Suppressor macrophage (primary cell): Measurements from ENCODE around the gene PCYT1B.

ENCODE experiments used
- DNase-seq, 4 experiments: peaks; one replicate each; pipeline ENCODE4 v3.0.0-alpha.2; 2020 to 2022

The PCYT1B gene

GRCh38 chrX:24643116-24643515 is 4.0 kb downstream of the PCYT1B start:
- peak in 1 of 4 experiments; percentile 1 for DNase-seq

- no peak for DNase-seq
These were observed 17.4 kb downstream of the PCYT1B start for GRCh38 chrX:24629701-24630100.

DNA sequence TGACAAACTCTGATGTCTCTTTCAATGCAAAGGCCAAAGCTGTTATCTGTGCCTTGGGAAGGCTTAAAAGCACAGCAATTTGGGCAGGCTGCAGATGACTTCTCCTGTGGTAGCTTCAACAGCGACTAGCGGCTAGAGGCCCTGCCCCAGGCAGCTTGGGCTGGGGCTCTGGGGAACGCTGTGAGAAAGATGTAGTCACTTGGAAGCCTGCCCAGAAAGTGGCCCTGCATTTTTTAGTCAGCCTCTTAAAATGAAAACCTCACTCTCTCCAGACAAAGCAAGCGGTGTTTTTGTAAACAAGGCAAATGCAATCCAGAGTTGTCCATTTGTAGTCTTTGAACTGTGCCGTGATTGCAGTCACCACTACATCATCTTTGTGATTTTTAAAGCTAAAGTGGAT is 27.5 kb downstream of the PCYT1B start:
- no peak for DNase-seq

DNA sequence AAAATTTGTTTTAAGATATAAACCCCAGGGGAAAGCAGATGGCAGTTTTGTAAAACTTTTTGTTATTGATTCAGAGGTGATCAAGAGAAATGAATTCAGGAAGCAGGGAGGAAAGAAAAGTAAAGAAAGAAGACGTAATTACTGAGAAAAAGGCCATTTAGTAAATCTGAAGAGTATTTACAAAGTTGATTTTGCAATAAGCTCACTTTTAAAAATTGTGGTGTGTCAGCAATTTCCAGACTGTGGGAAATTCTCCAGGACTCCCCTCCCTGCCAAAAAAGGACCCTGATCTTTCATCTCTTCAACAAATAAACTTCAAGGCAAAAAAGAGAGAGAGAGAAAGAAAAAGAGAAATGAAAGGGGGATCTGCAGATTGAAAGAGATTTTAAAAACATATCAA is 36.6 kb downstream of the PCYT1B start:
- DNase-seq = no peak

- DNase-seq = peak; percentile 4 to 42 (median 32)
These were observed 39.5 kb downstream of the PCYT1B start for GRCh38 chrX:24607616-24608015.

GRCh38 chrX:24605941-24606340 is 41.2 kb downstream of the PCYT1B start:
- DNase-seq = peak; percentile 1 to 56 (median 30)

GRCh38 chrX:24603191-24603590 is 44.0 kb downstream of the PCYT1B start:
- DNase-seq = no peak

DNA sequence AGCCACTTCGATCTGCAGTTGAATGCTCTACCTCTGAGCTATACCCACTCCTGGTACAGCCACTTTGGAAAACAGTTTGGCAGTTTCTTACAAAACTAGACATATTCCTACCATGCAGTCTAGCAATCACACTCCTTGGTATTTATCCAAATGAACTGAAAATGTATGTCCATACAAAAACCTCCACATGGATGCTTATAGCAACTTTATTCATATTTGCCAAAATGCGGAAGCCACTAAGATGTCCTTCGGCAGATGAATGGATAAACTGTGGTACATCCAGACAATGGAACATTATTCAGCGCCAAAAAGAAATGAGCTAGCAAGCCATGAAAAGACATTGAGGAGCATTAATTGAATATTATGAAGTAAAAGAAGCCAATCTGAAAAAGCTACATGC is 45.3 kb downstream of the PCYT1B start:
- DNase-seq = no peak

- no peak for DNase-seq
These were observed 52.6 kb downstream of the PCYT1B start for GRCh38 chrX:24594501-24594900.

GRCh38 chrX:24590111-24590510 is 57.0 kb downstream of the PCYT1B start:
- no peak for DNase-seq

GRCh38 chrX:24577091-24577490 is 70.1 kb downstream of the PCYT1B start:
- no peak for DNase-seq

- DNase-seq = no peak
These were observed 71.7 kb downstream of the PCYT1B start for GRCh38 chrX:24575496-24575895.

- no peak for DNase-seq
These were observed 72.4 kb downstream of the PCYT1B start for GRCh38 chrX:24574743-24575142.

- no peak for DNase-seq
These were observed 80.0 kb downstream of the PCYT1B start for GRCh38 chrX:24567169-24567568.

- no peak for DNase-seq
These were observed 80.9 kb downstream of the PCYT1B start for GRCh38 chrX:24566240-24566639.

DNA sequence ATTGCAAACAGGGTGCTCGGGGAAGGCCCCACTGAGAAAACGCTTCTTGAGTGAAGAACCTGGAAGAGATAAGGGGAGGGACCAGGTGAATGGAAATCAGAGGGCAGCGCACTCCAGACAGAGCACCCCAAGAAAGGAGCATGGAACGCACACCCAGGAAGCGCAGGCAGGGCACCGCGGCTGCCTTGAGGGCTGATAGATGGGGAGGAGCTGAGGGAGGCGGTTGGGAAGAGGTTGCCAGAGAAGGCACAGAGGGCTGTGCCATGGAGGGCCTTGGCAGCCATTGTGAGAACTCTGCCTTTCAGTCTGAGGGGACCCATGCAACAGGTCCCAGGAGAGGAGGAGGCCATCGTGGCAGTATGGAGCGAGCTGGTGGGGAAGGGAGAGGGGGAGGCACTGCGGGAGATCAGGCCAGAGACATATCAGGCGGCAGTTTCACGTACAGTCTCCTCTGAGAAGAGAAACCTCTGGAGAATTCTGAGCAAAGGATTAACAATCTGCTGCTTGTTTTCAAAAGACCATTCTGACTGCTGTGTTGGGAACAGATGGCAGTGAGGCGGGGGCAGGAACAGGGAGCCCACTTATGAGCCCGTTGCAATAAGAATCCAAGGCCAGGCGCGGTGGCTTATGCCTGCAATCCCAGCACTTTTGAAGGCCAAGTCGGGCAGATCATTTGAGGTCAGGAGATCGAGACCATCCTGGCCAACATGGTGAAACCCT is 83.7 kb downstream of the PCYT1B start:
- no peak for DNase-seq

GRCh38 chrX:24561121-24561520 is 86.0 kb downstream of the PCYT1B start:
- DNase-seq = peak in 2 of 4 experiments; percentile 13 to 24

DNA sequence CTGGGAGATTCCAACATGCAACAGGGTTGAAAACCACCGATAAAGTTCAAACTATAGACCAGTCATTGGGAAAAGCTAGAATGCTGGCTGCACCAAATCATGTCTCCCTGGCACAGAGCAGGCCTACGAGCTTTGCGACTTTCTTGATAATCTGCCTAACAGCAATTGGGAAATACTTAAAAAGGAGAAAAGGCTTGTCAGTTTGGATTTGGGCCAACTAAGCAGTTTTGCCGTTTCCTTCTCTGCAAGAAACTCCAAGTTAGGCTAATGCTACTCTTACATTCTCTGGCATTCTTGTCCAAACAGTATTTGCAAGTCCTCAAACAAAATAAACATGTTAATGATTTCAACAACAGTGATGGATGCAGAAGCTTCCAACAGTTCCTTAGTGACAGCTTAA is 94.1 kb downstream of the PCYT1B start:
- DNase-seq = peak in 3 of 4 experiments; percentile 7 to 43 (median 28)

DNA sequence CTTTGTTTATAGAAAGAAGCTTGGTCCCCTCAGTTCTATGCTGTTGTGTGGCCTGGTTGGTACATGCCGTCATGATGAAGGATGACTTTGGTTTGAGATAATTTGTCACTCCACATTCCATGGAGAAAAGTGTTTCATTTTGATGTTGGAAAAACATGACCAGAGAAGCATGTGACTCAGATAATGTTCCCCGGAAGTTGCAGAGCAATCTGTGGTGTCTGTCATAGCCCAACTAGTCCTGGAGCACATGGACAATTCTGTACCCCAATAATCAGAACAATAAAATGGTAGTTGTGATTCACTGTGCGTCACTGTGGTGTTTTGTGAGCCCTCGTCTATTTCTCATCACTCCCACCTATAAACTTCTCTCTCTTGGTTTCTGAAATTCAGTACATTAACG is 97.0 kb downstream of the PCYT1B start:
- DNase-seq = no peak

DNA sequence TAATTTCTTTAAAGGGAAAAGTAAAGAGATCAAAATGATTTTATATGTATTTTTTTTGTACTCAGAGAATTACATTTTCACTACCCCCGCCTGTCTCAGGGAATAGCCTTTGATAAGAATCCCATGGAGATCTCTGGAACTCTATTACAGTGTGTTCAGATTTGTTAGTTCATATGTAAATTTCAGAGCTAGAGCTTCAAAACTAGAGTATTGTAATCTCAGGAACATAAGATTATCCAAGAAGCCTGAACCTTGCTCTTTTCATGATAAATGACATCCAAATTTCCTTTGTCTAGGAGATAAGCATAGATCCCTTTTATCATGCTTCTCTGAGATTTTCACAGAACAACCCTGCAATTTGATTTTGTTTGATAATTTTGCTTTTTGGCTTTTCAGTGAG is 99.2 kb downstream of the PCYT1B start:
- DNase-seq = no peak

- no peak for DNase-seq
These were observed 104.4 kb downstream of the PCYT1B start for GRCh38 chrX:24542756-24543155.

GRCh38 chrX:24536551-24536950 is 110.6 kb downstream of the PCYT1B start:
- no peak for DNase-seq

DNA sequence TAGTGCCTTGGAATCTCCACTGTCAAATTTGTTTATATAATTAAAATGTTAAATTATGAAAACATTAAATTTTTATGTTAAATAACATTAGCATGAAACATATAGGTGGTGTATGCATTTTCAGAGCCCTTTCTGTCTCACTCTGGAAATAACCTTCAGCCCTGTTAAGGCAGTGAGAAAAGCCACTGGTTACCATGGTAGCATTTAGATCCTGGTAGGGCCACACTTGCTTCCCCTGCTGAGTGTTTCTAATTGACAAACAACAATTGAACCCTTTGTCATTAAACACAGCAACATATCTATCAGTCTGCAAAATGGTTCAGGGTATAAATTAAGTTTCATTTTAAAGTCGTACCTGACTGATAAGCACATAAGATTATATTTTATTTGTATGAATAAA is 118.5 kb downstream of the PCYT1B start:
- DNase-seq = no peak

GRCh38 chrX:24526616-24527015 is 120.5 kb downstream of the PCYT1B start:
- no peak for DNase-seq

- no peak for DNase-seq
These were observed 121.7 kb downstream of the PCYT1B start for GRCh38 chrX:24525455-24525854.
